ENCODE data around the gene CHCHD5. TPM values are rescaled to one million over a fixed set of nuclear protein-coding genes. Genes with fewer than 3 reads are reported as not detected.

Gene CHCHD5
- total RNA-seq, 1 donor from 2014 or later: 33.2 TPM

DNA sequence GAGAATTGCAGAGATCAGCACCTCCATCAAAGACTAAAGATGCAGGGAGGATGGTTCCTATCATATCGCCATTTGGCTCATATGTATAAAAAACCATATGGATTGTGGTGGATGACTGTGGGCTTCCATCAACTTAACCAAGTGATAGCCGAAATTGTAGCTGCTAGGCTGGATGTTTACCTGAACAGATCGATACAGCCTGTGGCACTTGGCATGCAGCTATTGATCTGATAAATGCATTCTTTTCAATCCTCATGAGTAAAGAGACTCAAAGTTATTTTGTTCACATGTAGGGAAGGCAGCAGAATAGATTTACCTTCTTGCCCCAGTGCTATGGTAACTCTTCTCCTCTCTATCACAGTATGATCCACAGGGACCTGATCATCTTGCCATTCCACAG, 18.5 kb downstream of the CHCHD5 start:
- Mint-ChIP-seq H3K9me3 (no peaks in the 10 kb centered on the region), H3K27ac (no peak overlapping the region), H3K36me3 (no peaks in the 10 kb centered on the region), H3K4me3 (no peak overlapping the region), H3K27me3 (ENCODE audit: low read depth) (no peaks in the 10 kb centered on the region), H3K4me1 (peaks cover 11% of the 10 kb centered on the region)
- DNase-seq (ENCODE audit: low spot score in 2 of 2, unreplicated experiment in 2 of 2): no peak
- TF ChIP-seq, protein P1, sequence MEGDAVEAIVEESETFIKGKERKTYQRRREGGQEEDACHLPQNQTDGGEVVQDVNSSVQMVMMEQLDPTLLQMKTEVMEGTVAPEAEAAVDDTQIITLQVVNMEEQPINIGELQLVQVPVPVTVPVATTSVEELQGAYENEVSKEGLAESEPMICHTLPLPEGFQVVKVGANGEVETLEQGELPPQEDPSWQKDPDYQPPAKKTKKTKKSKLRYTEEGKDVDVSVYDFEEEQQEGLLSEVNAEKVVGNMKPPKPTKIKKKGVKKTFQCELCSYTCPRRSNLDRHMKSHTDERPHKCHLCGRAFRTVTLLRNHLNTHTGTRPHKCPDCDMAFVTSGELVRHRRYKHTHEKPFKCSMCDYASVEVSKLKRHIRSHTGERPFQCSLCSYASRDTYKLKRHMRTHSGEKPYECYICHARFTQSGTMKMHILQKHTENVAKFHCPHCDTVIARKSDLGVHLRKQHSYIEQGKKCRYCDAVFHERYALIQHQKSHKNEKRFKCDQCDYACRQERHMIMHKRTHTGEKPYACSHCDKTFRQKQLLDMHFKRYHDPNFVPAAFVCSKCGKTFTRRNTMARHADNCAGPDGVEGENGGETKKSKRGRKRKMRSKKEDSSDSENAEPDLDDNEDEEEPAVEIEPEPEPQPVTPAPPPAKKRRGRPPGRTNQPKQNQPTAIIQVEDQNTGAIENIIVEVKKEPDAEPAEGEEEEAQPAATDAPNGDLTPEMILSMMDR (IDR thresholded peaks at IDR 0.05; ENCODE audit: unreplicated experiment): no peak

DNA sequence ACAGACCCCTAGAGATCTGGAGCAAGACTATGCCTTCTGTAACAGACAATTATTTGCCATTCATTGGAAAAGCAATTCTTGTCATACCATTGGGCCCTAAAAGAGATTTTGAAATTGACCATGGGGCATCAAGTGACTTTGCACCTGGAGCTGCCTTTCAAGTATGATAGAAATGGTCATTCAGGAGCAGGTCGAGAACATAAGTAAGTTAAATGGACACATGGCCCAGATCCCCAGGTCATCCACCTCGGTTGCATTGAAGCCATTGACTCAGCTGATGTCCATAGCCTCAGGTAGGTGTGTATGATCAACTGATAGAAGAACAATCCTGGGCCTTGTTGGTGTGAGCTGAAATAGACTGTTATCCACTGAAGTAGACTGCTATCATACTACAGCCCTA, 19.3 kb downstream of the CHCHD5 start:
- TF ChIP-seq, protein P1 (IDR thresholded peaks at IDR 0.05; ENCODE audit: unreplicated experiment): no peak
- no peak for DNase-seq (ENCODE audit: low spot score in 2 of 2, unreplicated experiment in 2 of 2)
- Mint-ChIP-seq H3K27ac (no peak overlapping the region), H3K27me3 (ENCODE audit: low read depth) (no peaks in the 10 kb centered on the region), H3K36me3 (no peaks in the 10 kb centered on the region), H3K4me3 (no peak overlapping the region), H3K9me3 (no peaks in the 10 kb centered on the region), H3K4me1 (peaks cover 11% of the 10 kb centered on the region)

GRCh38 chr2:112604952-112605351, 20.5 kb downstream of the CHCHD5 start:
- no peak for DNase-seq (ENCODE audit: low spot score in 2 of 2, unreplicated experiment in 2 of 2)
- TF ChIP-seq, protein P1 (IDR thresholded peaks at IDR 0.05; ENCODE audit: unreplicated experiment): no peak
- H3K4me3 Mint-ChIP-seq: no peak overlapping the region
- H3K9me3 Mint-ChIP-seq: peaks cover 6% of the 10 kb centered on the region
- H3K4me1 Mint-ChIP-seq: peaks cover 10% of the 10 kb centered on the region
- no peak overlapping the region for H3K27ac Mint-ChIP-seq
- no peaks in the 10 kb centered on the region for H3K36me3 Mint-ChIP-seq
- peaks cover under 1% of the 10 kb centered on the region for H3K27me3 Mint-ChIP-seq (ENCODE audit: low read depth)

- TF ChIP-seq, protein P1 (IDR thresholded peaks at IDR 0.05; ENCODE audit: unreplicated experiment): no peak
- Mint-ChIP-seq H3K4me1 (peaks cover 2% of the 10 kb centered on the region), H3K27me3 (ENCODE audit: low read depth) (peaks cover 10% of the 10 kb centered on the region), H3K9me3 (peaks cover 11% of the 10 kb centered on the region), H3K36me3 (no peaks in the 10 kb centered on the region), H3K27ac (no peak overlapping the region), H3K4me3 (no peak overlapping the region)
- DNase-seq (ENCODE audit: low spot score in 2 of 2, unreplicated experiment in 2 of 2): no peak
Measured at GRCh38 chr2:112605926-112606325, 21.5 kb downstream of the CHCHD5 start.

GRCh38 chr2:112606547-112606946, 22.1 kb downstream of the CHCHD5 start:
- Mint-ChIP-seq H3K4me3 (no peak overlapping the region), H3K9me3 (peaks cover 11% of the 10 kb centered on the region), H3K36me3 (no peaks in the 10 kb centered on the region), H3K27me3 (ENCODE audit: low read depth) (peaks cover 15% of the 10 kb centered on the region), H3K4me1 (no peaks in the 10 kb centered on the region), H3K27ac (no peak overlapping the region)
- TF ChIP-seq, protein P1 (IDR thresholded peaks at IDR 0.05; ENCODE audit: unreplicated experiment): no peak
- no peak for DNase-seq (ENCODE audit: low spot score in 2 of 2, unreplicated experiment in 2 of 2)
